DLD1 (cell line): Measurements from ENCODE around the gene HUNK.
"Not testable (repeated sequence)": the region's sequence is repeated elsewhere in the genome, so short reads cannot be mapped to it uniquely, and the experiment has no call there.

Source experiments
- in situ Hi-C: cut with HindIII; loops from 2 replicates; pipeline ENCODE4 v1.10.0; 2017; ENCODE audit warnings: low sequenced_read_pairs

HUNK gene

GRCh38 chr21:31869750-31870149 is 3.1 kb upstream of the HUNK start:
- in situ Hi-C loops: no loop called here

- in situ Hi-C loops: no loop called here
Measured at GRCh38 chr21:31870472-31871193, 2.2 kb upstream of the HUNK start.

- in situ Hi-C loops: not testable (repeated sequence)
Measured at GRCh38 chr21:31871371-31871770, 1.4 kb upstream of the HUNK start.

- in situ Hi-C loops: no loop called here
Measured at GRCh38 chr21:31872072-31872451, 758 bp upstream of the HUNK start.

- in situ Hi-C loops: no loop called here
Measured at GRCh38 chr21:31873275-31873695, 465 bp downstream of the HUNK start.

- in situ Hi-C loops: no loop called here
Measured at GRCh38 chr21:31873696-31874599, 1.1 kb downstream of the HUNK start.

- in situ Hi-C loops: no loop called here
Measured at GRCh38 chr21:31874812-31875212, 2.0 kb downstream of the HUNK start.

- in situ Hi-C loops: no loop called here
Measured at GRCh38 chr21:31875496-31876015, 2.7 kb downstream of the HUNK start.

- in situ Hi-C loops: no loop called here
Measured at GRCh38 chr21:31877463-31877957, 4.7 kb downstream of the HUNK start.

- in situ Hi-C loops: no loop called here
Measured at GRCh38 chr21:31878831-31879230, 6.0 kb downstream of the HUNK start.

GRCh38 chr21:31879241-31879650 is 6.4 kb downstream of the HUNK start:
- in situ Hi-C loops: no loop called here

GRCh38 chr21:31879911-31880310 is 7.1 kb downstream of the HUNK start:
- in situ Hi-C loops: no loop called here

GRCh38 chr21:31880816-31881215 is 8.0 kb downstream of the HUNK start:
- in situ Hi-C loops: no loop called here

- in situ Hi-C loops: no loop called here
Measured at GRCh38 chr21:31882711-31883110, 9.9 kb downstream of the HUNK start.

GRCh38 chr21:31885146-31885545 is 12.3 kb downstream of the HUNK start:
- in situ Hi-C loops: no loop called here

- in situ Hi-C loops: no loop called here
Measured at GRCh38 chr21:31886915-31887314, 14.1 kb downstream of the HUNK start.

- in situ Hi-C loops: no loop called here
Measured at GRCh38 chr21:31887391-31887841, 14.6 kb downstream of the HUNK start.

- in situ Hi-C loops: no loop called here
Measured at GRCh38 chr21:31888936-31889371, 16.1 kb downstream of the HUNK start.

- in situ Hi-C loops: no loop called here
Measured at GRCh38 chr21:31889460-31889859, 16.6 kb downstream of the HUNK start.

- in situ Hi-C loops: no loop called here
Measured at GRCh38 chr21:31892686-31893085, 19.9 kb downstream of the HUNK start.

- in situ Hi-C loops: no loop called here
Measured at GRCh38 chr21:31893851-31894415, 21.1 kb downstream of the HUNK start.
